Large intestine (tissue), 3 donors: ENCODE data around the gene DHX58. TPM values are rescaled to one million over a fixed set of nuclear protein-coding genes. Genes with fewer than 3 reads are reported as not detected.
"Not testable (repeated sequence)": the region's sequence is repeated elsewhere in the genome, so short reads cannot be mapped to it uniquely, and the experiment has no call there.

Experiments
- DNase-seq, 2 donors: peaks; one replicate each; pipeline versions ENCODE4 v3.0.0 to v3.0.0-alpha.2; 2013
- H3K27ac ChIP-seq: one replicate; pipeline ENCODE4 v1.5.1; 2013; ENCODE audit warnings: low read length
- H3K27me3 ChIP-seq: 2 replicates; pipeline ENCODE4 v1.6.1; 2013; ENCODE audit warnings: low read length; ENCODE audit not compliant: control insufficient read depth, insufficient read depth
- H3K36me3 ChIP-seq: 2 replicates; pipeline ENCODE4 v1.6.1; 2013; ENCODE audit warnings: low read length; ENCODE audit not compliant: control insufficient read depth, insufficient read depth
- H3K4me1 ChIP-seq: one replicate; pipeline ENCODE4 v1.6.1; 2013; ENCODE audit warnings: low read length; ENCODE audit not compliant: control insufficient read depth, insufficient read depth
- H3K4me3 ChIP-seq: one replicate; pipeline ENCODE4 v1.5.1; 2013; ENCODE audit warnings: low read length
- H3K9me3 ChIP-seq: one replicate; pipeline ENCODE4 v1.6.1; 2013; ENCODE audit warnings: mild to moderate bottlenecking, low read depth, low read length, moderate library complexity; ENCODE audit not compliant: control insufficient read depth
- WGBS: methylation state at CpG from one replicate; pipeline ENCODE4 v1.1.5; 2013; ENCODE audit warnings: low lambda C conversion rate; ENCODE audit not compliant: insufficient coverage; 5-methylcytosine and 5-hydroxymethylcytosine counted together
- polyA plus RNA-seq: library from polyadenylated mRNA; unstranded; fragments of 120-200 nt; gene quantifications from one replicate; pipeline ENCODE4 v1.2.1, GENCODE V29; 2013

The DHX58 gene
- polyA plus RNA-seq, 1 donor = 11.8 TPM

DNA sequence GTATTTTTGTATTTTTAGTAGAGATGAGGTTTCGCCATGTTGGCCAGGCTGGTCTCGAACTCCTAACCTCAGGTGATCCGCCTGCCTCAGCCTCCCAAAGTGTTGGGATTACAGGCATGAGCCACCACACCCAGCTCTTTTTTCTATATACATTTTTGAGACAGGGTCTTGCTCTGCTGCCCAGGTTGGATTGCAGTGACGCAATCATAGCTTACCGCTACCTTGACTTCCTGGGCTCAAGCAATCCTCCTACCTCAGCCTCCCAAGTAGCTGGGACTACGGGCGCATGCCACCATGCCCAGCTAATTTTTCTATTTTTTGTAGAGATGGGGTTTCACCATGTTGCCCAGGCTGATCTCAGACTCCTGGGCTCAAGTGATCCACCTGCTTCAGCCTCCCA is 28.2 kb upstream of the DHX58 start:
- not testable (repeated sequence) for H3K27me3 ChIP-seq, H3K4me3 ChIP-seq, DNase-seq, H3K9me3 ChIP-seq, H3K27ac ChIP-seq
- Histone ChIP-seq H3K4me1 (peaks cover 21% of the 10 kb centered on the region), H3K36me3 (peaks cover 40% of the 10 kb centered on the region)
- no CpG with 5 or more reads among the region's 7 CpGs for WGBS

- DNase-seq = no peak
- Histone ChIP-seq H3K36me3 (peaks cover 42% of the 10 kb centered on the region), H3K27me3 (no peaks in the 10 kb centered on the region), H3K27ac (no peak overlapping the region), H3K4me3 (no peak overlapping the region), H3K9me3 (no peaks in the 10 kb centered on the region), H3K4me1 (peaks cover 38% of the 10 kb centered on the region)
- no CpG with 5 or more reads among the region's 7 CpGs for WGBS
These were observed 26.4 kb upstream of the DHX58 start for GRCh38 chr17:42138749-42139492.

DNA sequence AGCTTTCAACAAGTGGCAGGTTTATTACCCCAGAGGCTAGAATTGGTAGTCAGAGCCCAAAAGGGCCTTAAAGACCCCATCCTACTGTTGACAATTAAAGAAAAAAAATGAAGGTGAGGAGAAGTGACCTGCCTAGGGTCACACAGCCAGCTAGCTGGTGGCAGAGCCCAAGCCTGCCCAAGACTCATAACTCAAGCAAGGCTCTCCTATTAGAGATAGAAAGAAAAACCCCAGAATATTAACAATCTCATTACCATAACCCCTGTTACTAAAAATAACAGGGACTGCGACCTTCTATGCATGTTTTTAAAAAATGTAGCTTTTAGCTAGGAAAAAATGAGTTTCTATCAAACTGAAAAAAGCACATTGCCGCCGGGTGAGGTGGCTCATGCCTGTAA is 24.1 kb upstream of the DHX58 start:
- no peak for DNase-seq
- Histone ChIP-seq H3K4me3 (peak overlapping the region; percentile 12), H3K27ac (peak overlapping the region; percentile 83), H3K9me3 (no peaks in the 10 kb centered on the region), H3K27me3 (no peaks in the 10 kb centered on the region), H3K36me3 (peaks cover 33% of the 10 kb centered on the region), H3K4me1 (peaks cover 55% of the 10 kb centered on the region)
- WGBS = no CpG with 5 or more reads among the region's 3 CpGs

GRCh38 chr17:42135664-42136653 is 23.4 kb upstream of the DHX58 start:
- peak overlapping the region; percentile 12 for H3K4me3 ChIP-seq
- H3K36me3 ChIP-seq = peaks cover 29% of the 10 kb centered on the region
- H3K27me3 ChIP-seq = no peaks in the 10 kb centered on the region
- H3K9me3 ChIP-seq = no peaks in the 10 kb centered on the region
- no CpG with 5 or more reads among the region's 15 CpGs for WGBS
- H3K27ac ChIP-seq = peak overlapping the region; percentile 83
- DNase-seq = peak; percentile 83 to 94
- peaks cover 55% of the 10 kb centered on the region for H3K4me1 ChIP-seq

DNA sequence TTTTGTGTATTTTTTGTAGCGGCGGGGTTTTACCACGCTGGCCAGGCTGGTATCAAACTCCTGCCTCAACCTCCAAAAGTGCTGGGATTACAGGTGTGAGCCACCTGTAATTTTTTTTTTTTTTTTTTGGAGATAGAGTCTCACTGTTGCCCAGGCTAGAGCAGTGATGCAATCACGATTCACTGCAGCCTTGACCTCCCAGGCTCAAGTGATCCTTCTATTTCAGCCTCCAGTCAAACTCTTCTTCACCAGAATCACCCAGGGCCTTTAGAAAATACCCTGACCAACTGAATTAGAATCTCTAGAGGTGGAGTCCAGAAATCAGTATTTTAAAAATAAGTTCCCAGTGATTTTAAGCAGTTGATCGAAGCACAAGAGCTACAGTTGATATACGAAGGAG is 22.6 kb upstream of the DHX58 start:
- Histone ChIP-seq H3K4me1 (peaks cover 55% of the 10 kb centered on the region), H3K27me3 (no peaks in the 10 kb centered on the region), H3K9me3 (no peaks in the 10 kb centered on the region), H3K36me3 (peaks cover 31% of the 10 kb centered on the region), H3K27ac (peak overlapping the region; percentile 83), H3K4me3 (no peak overlapping the region)
- DNase-seq = no peak
- no CpG with 5 or more reads among the region's 6 CpGs for WGBS

- Histone ChIP-seq H3K4me3 (no peak overlapping the region), H3K27me3 (no peaks in the 10 kb centered on the region), H3K4me1 (peaks cover 48% of the 10 kb centered on the region), H3K9me3 (no peaks in the 10 kb centered on the region), H3K27ac (peak overlapping the region; percentile 25), H3K36me3 (peaks cover 41% of the 10 kb centered on the region)
- WGBS = no CpG with 5 or more reads among the region's 4 CpGs
- DNase-seq = no peak
These were observed 21.0 kb upstream of the DHX58 start for GRCh38 chr17:42133461-42134041.

- H3K36me3 ChIP-seq = peaks cover 43% of the 10 kb centered on the region
- no peak overlapping the region for H3K4me3 ChIP-seq
- no peaks in the 10 kb centered on the region for H3K9me3 ChIP-seq
- peak; percentile 42 to 61 for DNase-seq
- WGBS = no CpG with 5 or more reads among the region's 3 CpGs
- peaks cover 44% of the 10 kb centered on the region for H3K4me1 ChIP-seq
- no peaks in the 10 kb centered on the region for H3K27me3 ChIP-seq
- peak overlapping the region; percentile 25 for H3K27ac ChIP-seq
These were observed 20.4 kb upstream of the DHX58 start for GRCh38 chr17:42132941-42133340.

GRCh38 chr17:42131981-42132432 is 19.5 kb upstream of the DHX58 start:
- DNase-seq = no peak
- Histone ChIP-seq H3K9me3 (no peaks in the 10 kb centered on the region), H3K4me3 (no peak overlapping the region), H3K27ac (no peak overlapping the region), H3K27me3 (no peaks in the 10 kb centered on the region), H3K4me1 (peaks cover 44% of the 10 kb centered on the region), H3K36me3 (peaks cover 52% of the 10 kb centered on the region)
- 60% methylated on average over 1 of the region's 4 CpGs for WGBS

- no peaks in the 10 kb centered on the region for H3K9me3 ChIP-seq
- no peak overlapping the region for H3K27ac ChIP-seq
- peaks cover 56% of the 10 kb centered on the region for H3K36me3 ChIP-seq
- no CpG with 5 or more reads among the region's 4 CpGs for WGBS
- H3K4me3 ChIP-seq = no peak overlapping the region
- peaks cover 36% of the 10 kb centered on the region for H3K4me1 ChIP-seq
- no peak for DNase-seq
- no peaks in the 10 kb centered on the region for H3K27me3 ChIP-seq
These were observed 18.7 kb upstream of the DHX58 start for GRCh38 chr17:42131232-42131631.

GRCh38 chr17:42130310-42130936 is 17.9 kb upstream of the DHX58 start:
- H3K27ac ChIP-seq = no peak overlapping the region
- no peaks in the 10 kb centered on the region for H3K9me3 ChIP-seq
- no CpG with 5 or more reads among the region's 16 CpGs for WGBS
- H3K4me1 ChIP-seq = peaks cover 33% of the 10 kb centered on the region
- peaks cover 64% of the 10 kb centered on the region for H3K36me3 ChIP-seq
- H3K27me3 ChIP-seq = no peaks in the 10 kb centered on the region
- no peak for DNase-seq
- no peak overlapping the region for H3K4me3 ChIP-seq
